Neural cell (in vitro differentiated cells): ENCODE results near the gene ARNT2.

Experiments used
- CTCF ChIP-seq: fragments of 450-650 bp; IDR thresholded peaks from 2 replicates; pipeline ENCODE4 v1.5.1; 2014; ENCODE audit warnings: antibody characterized with exemption, mild to moderate bottlenecking, moderate library complexity; ENCODE audit not compliant: poor library complexity, severe bottlenecking
- EP300 ChIP-seq: fragments of 450-650 bp; conservative IDR thresholded peaks from 2 replicates; pipeline ENCODE4 v1.6.1; 2014; ENCODE audit warnings: antibody characterized with exemption, mild to moderate bottlenecking, moderate library complexity; ENCODE audit not compliant: poor library complexity, severe bottlenecking
- EZH2 ChIP-seq: fragments of 200-600, 300-800 bp; shearing (Covaris generic), sonication (generic); IDR thresholded peaks from 2 replicates; pipeline ENCODE4 v1.6.1; 2014; ENCODE audit warnings: antibody characterized with exemption, low read length, borderline replicate concordance, mild to moderate bottlenecking; ENCODE audit not compliant: insufficient read depth, poor library complexity, severe bottlenecking
- POLR2AphosphoS5 ChIP-seq: IDR thresholded peaks from 2 replicates; pipeline ENCODE4 v1.6.1; 2012
- REST ChIP-seq: IDR thresholded peaks from 2 replicates; pipeline ENCODE4 v1.6.1; 2012; ENCODE audit warnings: borderline replicate concordance
- TAF1 ChIP-seq: IDR thresholded peaks from 2 replicates; pipeline ENCODE4 v1.6.1; 2012; ENCODE audit warnings: low read depth

- TF ChIP-seq CTCF, result no peak
- TF ChIP-seq EZH2, result no peak
- TF ChIP-seq EP300, result no peak
- TF ChIP-seq POLR2AphosphoS5, result no peak
- no peak for TF ChIP-seq REST
- TF ChIP-seq TAF1, result no peak
Measured at GRCh38 chr15:80441041-80441440, 36.9 kb downstream of the ARNT2 start.
